NCI-H460 (cell line): ENCODE measurements around the gene FAM149B1. TPM values are rescaled to one million over a fixed set of nuclear protein-coding genes. Genes with fewer than 3 reads are reported as not detected.
"Not testable (repeated sequence)": the region's sequence is repeated elsewhere in the genome, so short reads cannot be mapped to it uniquely, and the experiment has no call there.

Experiments used
- DNase-seq: peaks from one replicate; pipeline ENCODE4 v3.0.0-alpha.2; 2016; ENCODE audit warnings: low read depth; ENCODE audit errors: extremely low read depth
- total RNA-seq: library from RNA; depleted of rRNA; stranded (reverse); fragments of >200 nt; shearing (Covaris generic); gene quantifications from 2 replicates; pipeline ENCODE4 v1.2.3, GENCODE V29; 2014

The FAM149B1 gene
- total RNA-seq, 1 experiment from 2014 or later: 19.0 TPM

- DNase-seq: no peak
Measured at GRCh38 chr10:73229567-73229966, 61.6 kb downstream of the FAM149B1 start.

- DNase-seq: no peak
Measured at GRCh38 chr10:73232887-73233286, 65.0 kb downstream of the FAM149B1 start.

DNA sequence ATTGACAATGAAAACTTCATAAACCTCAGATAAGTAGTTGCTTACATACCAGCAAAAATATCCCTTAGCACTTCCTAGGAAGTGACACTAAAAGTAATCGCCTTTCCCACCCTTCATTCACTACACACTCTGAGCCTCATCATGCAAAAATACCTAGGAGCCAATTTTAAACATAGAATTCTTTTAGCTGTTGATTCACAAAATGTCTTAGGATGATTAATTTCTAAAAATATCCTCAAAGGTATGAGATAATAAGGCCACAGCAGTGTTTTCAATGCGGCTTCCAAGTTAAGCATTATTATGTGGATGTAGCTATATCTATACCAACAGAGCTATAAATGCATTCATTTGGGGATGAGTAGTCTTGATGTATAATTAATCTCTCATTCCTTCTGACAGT is 66.0 kb downstream of the FAM149B1 start:
- DNase-seq: no peak

- DNase-seq: no peak
Measured at GRCh38 chr10:73234695-73235094, 66.8 kb downstream of the FAM149B1 start.

- DNase-seq: no peak
Measured at GRCh38 chr10:73238990-73239566, 71.2 kb downstream of the FAM149B1 start.

DNA sequence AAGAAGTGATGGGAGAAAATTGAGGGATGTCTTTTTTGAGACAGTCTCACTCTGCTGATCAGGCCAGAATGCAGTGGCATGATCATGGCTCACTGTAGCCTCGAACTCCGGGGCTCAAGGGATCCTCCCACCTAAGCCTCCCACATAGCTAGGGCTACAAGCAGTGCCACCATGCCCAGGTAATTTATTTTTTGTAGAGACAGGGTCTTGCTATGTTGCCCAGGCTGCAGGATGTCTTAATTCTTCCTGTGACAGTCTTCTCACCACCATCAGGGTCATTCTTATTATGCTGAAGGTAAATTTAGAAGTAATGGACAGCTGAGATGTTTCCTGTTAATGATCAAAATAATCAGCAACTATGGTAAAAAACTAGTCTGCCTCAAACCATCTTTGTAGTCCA is 72.0 kb downstream of the FAM149B1 start:
- DNase-seq: no peak

GRCh38 chr10:73244866-73245477 is 77.1 kb downstream of the FAM149B1 start:
- DNase-seq: no peak

DNA sequence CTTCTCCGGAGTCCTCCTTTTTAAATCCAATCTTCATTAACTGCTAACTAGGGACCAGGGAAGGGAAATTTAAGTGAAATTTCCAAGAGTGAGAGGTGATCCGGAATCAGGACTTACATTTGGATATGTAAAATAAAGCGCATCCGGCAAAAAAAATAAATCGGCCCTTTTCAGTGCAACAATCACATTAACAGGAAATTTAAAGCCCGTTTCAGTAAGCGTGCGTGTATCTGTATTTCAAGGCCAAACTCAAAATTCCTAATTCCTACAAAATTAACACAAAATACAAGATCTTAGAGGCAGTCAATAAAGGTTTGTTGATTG is 78.4 kb downstream of the FAM149B1 start:
- no peak for DNase-seq

- DNase-seq: peak; percentile 91
Measured at GRCh38 chr10:73246646-73247508, 79.0 kb downstream of the FAM149B1 start, which contains the start of gene DNAJC9. DNAJC9 (minus strand) TSS chr10:73247255; CDS start chr10:73247189, 66 bp downstream.

DNA sequence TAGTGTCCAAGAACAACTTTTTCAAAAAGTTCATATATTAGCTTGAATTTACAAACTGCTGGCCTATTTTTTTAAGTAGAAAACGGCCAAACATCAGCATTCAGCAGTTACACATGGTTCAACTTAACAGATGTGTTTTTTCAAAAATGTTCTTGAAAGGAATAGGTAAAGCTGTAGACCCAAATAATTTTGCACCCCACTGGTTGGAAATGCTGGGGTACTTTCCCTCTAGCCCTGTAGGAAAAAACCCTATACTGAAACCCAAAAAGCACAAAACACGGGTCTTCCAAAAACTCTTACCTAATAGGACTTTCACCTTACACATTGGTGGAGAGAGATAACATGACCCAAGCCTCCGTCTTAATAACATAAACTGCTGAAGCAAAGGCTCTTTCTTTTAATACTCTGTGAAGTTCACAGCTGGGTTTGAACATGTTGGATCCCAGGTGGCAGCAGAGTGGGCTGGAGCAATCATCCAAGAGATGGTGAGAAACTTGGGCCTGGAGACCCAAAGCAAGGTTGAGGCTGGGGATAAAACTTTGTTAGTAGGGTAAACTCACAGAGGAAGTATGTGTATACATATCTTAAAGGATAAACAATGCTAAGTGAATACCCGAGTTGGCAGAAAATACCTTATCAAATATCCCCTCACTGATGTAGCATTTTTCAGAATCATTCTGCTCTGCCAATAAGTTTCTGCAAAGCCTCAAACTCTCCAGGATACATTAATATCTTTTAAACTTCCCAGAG is 79.8 kb downstream of the FAM149B1 start:
- no peak for DNase-seq

DNA sequence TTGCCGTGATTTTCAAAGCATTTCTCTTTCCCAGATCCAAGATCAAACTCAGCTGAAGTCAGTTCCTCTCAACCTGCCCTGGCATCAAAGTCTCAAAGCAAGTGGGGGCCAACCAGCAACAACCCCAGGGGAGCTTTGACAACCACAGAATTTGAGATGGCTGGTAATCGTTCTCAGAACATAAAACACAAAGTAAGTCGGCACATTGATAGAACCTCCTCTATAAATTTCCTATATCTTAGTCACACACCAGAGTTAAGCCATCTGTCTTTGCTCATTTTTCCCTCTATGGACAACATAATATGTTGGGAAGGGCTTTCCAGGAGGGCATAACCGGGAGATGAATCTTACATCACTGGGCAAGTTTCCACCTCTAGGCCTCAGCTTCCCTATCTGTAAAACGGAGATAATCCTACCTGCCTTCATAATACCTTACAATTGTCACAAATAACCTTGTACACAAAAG is 80.4 kb downstream of the FAM149B1 start:
- no peak for DNase-seq

- DNase-seq: no peak
Measured at GRCh38 chr10:73251683-73252444, 83.9 kb downstream of the FAM149B1 start.

DNA sequence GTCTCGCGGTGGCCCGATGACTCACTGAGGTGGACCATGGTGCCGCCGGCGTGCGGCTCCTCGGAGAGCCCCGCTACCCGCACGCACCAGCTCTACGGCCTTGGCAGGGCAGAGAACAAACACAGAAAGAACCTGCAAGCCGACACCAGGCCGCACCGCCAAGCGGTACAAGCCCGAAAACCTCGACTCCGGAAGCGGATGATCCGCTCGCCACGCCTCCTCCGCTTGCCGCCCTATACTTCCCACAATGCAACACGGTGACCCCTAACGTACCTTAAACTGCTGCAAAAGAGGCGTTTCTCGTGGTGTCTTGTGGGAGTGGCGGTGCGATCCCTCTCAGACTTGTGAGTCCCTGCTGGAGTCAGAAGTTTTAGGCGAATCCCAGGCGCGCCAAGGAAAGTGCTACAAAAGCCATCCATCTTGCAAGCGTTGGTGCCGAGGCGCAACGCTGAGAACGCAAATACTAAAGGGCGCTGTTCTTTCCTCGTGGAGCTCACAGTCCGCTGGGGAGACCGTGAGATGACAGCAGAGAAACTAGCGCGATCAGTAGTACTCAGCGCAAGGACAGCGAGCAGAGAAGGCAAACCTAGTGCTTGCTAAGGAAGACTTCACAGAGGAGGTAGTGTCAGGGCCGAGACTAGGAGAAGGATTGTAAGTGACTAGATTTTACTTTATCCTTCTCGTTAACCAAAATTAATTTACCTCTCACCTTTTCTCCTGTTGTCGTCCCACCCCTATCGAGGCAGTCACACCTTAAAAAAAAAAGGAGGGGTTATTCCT is 84.7 kb downstream of the FAM149B1 start, which contains the start of gene MRPS16:
TSS of gene MRPS16 (minus strand) at position 200 of the 780 bp plus-strand sequence. CDS start at position 38, 162 bp downstream.
- DNase-seq: peak; percentile 96

GRCh38 chr10:73253225-73253555 is 85.3 kb downstream of the FAM149B1 start:
- DNase-seq: no peak

DNA sequence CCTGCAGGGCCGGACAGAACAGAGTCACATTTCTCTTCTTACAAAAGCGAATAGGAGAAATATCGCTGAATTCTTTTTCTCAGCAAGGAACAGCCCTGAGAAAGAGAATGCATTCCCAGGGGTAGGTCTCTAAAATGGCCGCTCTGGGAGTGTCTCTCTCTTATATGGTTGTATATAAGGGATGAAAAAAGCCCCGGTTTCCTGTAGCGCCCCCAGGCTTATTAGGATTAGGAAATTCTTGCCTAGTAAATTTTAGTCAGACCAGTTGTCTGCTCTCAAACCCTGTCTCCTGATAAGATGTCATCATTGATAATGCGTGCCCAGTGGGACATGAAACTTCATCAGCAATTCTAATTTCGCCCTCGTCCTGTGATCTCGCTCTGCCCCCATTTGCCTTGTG is 90.7 kb downstream of the FAM149B1 start:
- DNase-seq: not testable (repeated sequence)

- no peak for DNase-seq
Measured at GRCh38 chr10:73261362-73261995, 93.6 kb downstream of the FAM149B1 start.

- peak; percentile 90 for DNase-seq
Measured at GRCh38 chr10:73262105-73262730, 94.3 kb downstream of the FAM149B1 start.

- DNase-seq: no peak
Measured at GRCh38 chr10:73262880-73263555, 95.1 kb downstream of the FAM149B1 start.
